NCI-H2107 treated with DMSO at 0.1 percent for 48 hours (cell line): ENCODE data around the gene OPCML.

Experiments used
- DNase-seq: peaks from one replicate; lab custom pipeline; 2025; ENCODE audit not compliant: unreplicated experiment; lab: John Stamatoyannopoulos, UW

OPCML gene

GRCh38 chr11:133305208-133305956, 226.9 kb downstream of the OPCML start:
- DNase-seq, result no peak

- no peak for DNase-seq
Observed at GRCh38 chr11:133303262-133303661, 229.0 kb downstream of the OPCML start.

GRCh38 chr11:133302056-133302455, 230.2 kb downstream of the OPCML start:
- DNase-seq, result no peak

GRCh38 chr11:133300666-133301065, 231.6 kb downstream of the OPCML start:
- no peak for DNase-seq

- no peak for DNase-seq
Observed at GRCh38 chr11:133291780-133292179, 240.5 kb downstream of the OPCML start.

GRCh38 chr11:133285359-133285758, 246.9 kb downstream of the OPCML start:
- no peak for DNase-seq

- no peak for DNase-seq
Observed at GRCh38 chr11:133284156-133284555, 248.1 kb downstream of the OPCML start.

GRCh38 chr11:133277886-133278285, 254.4 kb downstream of the OPCML start:
- DNase-seq, result no peak

GRCh38 chr11:133271871-133272776, 260.2 kb downstream of the OPCML start:
- DNase-seq, result no peak

- no peak for DNase-seq
Observed at GRCh38 chr11:133271206-133271605, 261.1 kb downstream of the OPCML start.

- no peak for DNase-seq
Observed at GRCh38 chr11:133269267-133269666, 263.0 kb downstream of the OPCML start.

- no peak for DNase-seq
Observed at GRCh38 chr11:133266986-133267385, 265.3 kb downstream of the OPCML start.

GRCh38 chr11:133265530-133266035, 266.7 kb downstream of the OPCML start:
- no peak for DNase-seq

- no peak for DNase-seq
Observed at GRCh38 chr11:133263332-133263731, 269.0 kb downstream of the OPCML start.

- no peak for DNase-seq
Observed at GRCh38 chr11:133258751-133259150, 273.6 kb downstream of the OPCML start.

- no peak for DNase-seq
Observed at GRCh38 chr11:133254601-133255000, 277.7 kb downstream of the OPCML start.

- DNase-seq, result no peak
Observed at GRCh38 chr11:133253570-133253969, 278.7 kb downstream of the OPCML start.

GRCh38 chr11:133251841-133252240, 280.5 kb downstream of the OPCML start:
- DNase-seq, result no peak

- DNase-seq, result no peak
Observed at GRCh38 chr11:133249530-133249929, 282.8 kb downstream of the OPCML start.

GRCh38 chr11:133249065-133249464, 283.2 kb downstream of the OPCML start:
- DNase-seq, result no peak

GRCh38 chr11:133243832-133244231, 288.5 kb downstream of the OPCML start:
- DNase-seq, result no peak
